Trophoblast cell (in vitro differentiated cells and primary cell): ENCODE data around the gene PDIA3.
"Not testable (repeated sequence)": the region's sequence is repeated elsewhere in the genome, so short reads cannot be mapped to it uniquely, and the experiment has no call there.

Experiments used
- DNase-seq, 2 donors: peaks; one replicate each; pipeline ENCODE4 v3.0.0-alpha.2; 2016
- H2AFZ ChIP-seq: 2 replicates; pipeline ENCODE4 v1.6.1; 2013; ENCODE audit warnings: low read length, moderate library complexity, mild to moderate bottlenecking; ENCODE audit not compliant: insufficient read depth, poor library complexity
- H2AK5ac ChIP-seq: 2 replicates; pipeline ENCODE4 v1.6.1; 2013; ENCODE audit warnings: mild to moderate bottlenecking, low read length
- H2BK120ac ChIP-seq: 2 replicates; pipeline ENCODE4 v1.6.1; 2013; ENCODE audit warnings: low read length, mild to moderate bottlenecking, moderate library complexity; ENCODE audit not compliant: insufficient read depth, poor library complexity
- H2BK12ac ChIP-seq: 2 replicates; pipeline ENCODE4 v1.6.1; 2013; ENCODE audit warnings: mild to moderate bottlenecking, low read length, moderate library complexity
- H2BK5ac ChIP-seq: 2 replicates; pipeline ENCODE4 v1.6.1; 2013; ENCODE audit warnings: low read length, low read depth, moderate library complexity, mild to moderate bottlenecking; ENCODE audit not compliant: poor library complexity
- H3K14ac ChIP-seq: 2 replicates; pipeline ENCODE4 v1.6.1; 2013; ENCODE audit warnings: mild to moderate bottlenecking, low read length
- H3K18ac ChIP-seq: 2 replicates; pipeline ENCODE4 v1.6.1; 2013; ENCODE audit warnings: mild to moderate bottlenecking, low read length
- H3K23ac ChIP-seq: 2 replicates; pipeline ENCODE4 v1.6.1; 2013; ENCODE audit warnings: low read length
- H3K27ac ChIP-seq: 2 replicates; pipeline ENCODE4 v1.5.1; 2013; ENCODE audit warnings: low read depth, mild to moderate bottlenecking, inconsistent platforms, low read length, moderate library complexity
- H3K27me3 ChIP-seq: 2 replicates; pipeline ENCODE4 v1.6.1; 2013; ENCODE audit warnings: inconsistent platforms, mild to moderate bottlenecking, low read length, moderate library complexity; ENCODE audit not compliant: insufficient read depth
- H3K36me3 ChIP-seq, 2 experiments: 1 replicate in 1 of 2; 2 replicates in 1 of 2; pipeline ENCODE4 v1.6.1; 2013; ENCODE audit warnings: low read length in 2 of 2, mild to moderate bottlenecking in 2 of 2, moderate library complexity in 1 of 2; ENCODE audit not compliant: insufficient read depth in 2 of 2, control insufficient read depth in 1 of 2
- H3K4ac ChIP-seq: 2 replicates; pipeline ENCODE4 v1.6.1; 2013; ENCODE audit warnings: low read depth, mild to moderate bottlenecking, low read length, moderate library complexity
- H3K4me1 ChIP-seq, 2 experiments: 1 replicate in 1 of 2; 2 replicates in 1 of 2; pipeline ENCODE4 v1.6.1; 2013; ENCODE audit warnings: low read length in 2 of 2, mild to moderate bottlenecking in 2 of 2, moderate library complexity in 1 of 2; ENCODE audit not compliant: insufficient read depth in 2 of 2, control insufficient read depth in 1 of 2
- H3K4me2 ChIP-seq: 2 replicates; pipeline ENCODE4 v1.6.1; 2013; ENCODE audit warnings: inconsistent platforms, mild to moderate bottlenecking, low read length, moderate library complexity
- H3K4me3 ChIP-seq: 2 replicates; pipeline ENCODE4 v1.5.1; 2013; ENCODE audit warnings: mild to moderate bottlenecking, low read depth, low read length, inconsistent platforms
- H3K79me1 ChIP-seq: one replicate; pipeline ENCODE4 v1.6.1; 2013; ENCODE audit warnings: low read length
- H3K79me2 ChIP-seq: 2 replicates; pipeline ENCODE4 v1.6.1; 2013; ENCODE audit warnings: low read length, mild to moderate bottlenecking; ENCODE audit not compliant: control insufficient read depth, insufficient read depth, poor library complexity
- H3K9ac ChIP-seq: 2 replicates; pipeline ENCODE4 v1.6.1; 2013; ENCODE audit warnings: mild to moderate bottlenecking, low read length
- H3K9me3 ChIP-seq: 2 replicates; pipeline ENCODE4 v1.6.1; 2013; ENCODE audit warnings: low read depth, mild to moderate bottlenecking, control low read depth, inconsistent platforms, low read length; ENCODE audit not compliant: insufficient read depth
- H4K12ac ChIP-seq: 2 replicates; pipeline ENCODE4 v1.6.1; 2013; ENCODE audit warnings: low read depth, mild to moderate bottlenecking, low read length, moderate library complexity
- H4K8ac ChIP-seq: 2 replicates; pipeline ENCODE4 v1.6.1; 2013; ENCODE audit warnings: low read depth, mild to moderate bottlenecking, low read length, moderate library complexity
- H4K91ac ChIP-seq: one replicate; pipeline ENCODE4 v1.6.1; 2013; ENCODE audit warnings: low read depth, mild to moderate bottlenecking, low read length, moderate library complexity
- WGBS: extraction: QIAGEN DNeasy Blood & Tissue Kit; methylation state at CpG from one replicate; pipeline ENCODE4 v1.1.7; 2013; ENCODE audit warnings: missing lambda C conversion rate; ENCODE audit not compliant: insufficient read length, insufficient coverage; ENCODE audit errors: extremely low coverage; 5-methylcytosine and 5-hydroxymethylcytosine counted together

The PDIA3 gene

DNA sequence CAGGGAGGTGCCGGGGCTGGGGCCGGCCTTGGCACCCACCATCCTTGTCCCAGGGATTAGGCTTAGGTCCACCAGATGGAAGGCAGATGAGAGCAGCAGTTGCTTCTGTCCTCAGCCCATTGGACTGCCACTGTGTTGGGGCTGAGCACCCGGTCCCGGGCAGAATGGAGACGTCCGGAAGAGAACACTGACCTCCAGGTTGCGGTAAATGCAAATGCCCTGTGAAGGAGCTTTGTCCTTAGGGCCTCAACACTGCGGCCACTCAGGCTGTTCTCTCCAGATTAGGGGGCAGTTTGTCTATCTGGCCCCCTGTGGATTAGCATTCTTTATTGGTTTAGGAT, 53.7 kb downstream of the PDIA3 start, which contains the start of gene SERINC4:
TSS of gene SERINC4 (minus strand) at position 276 of the 341 bp plus-strand sequence. CDS start at position 42, 234 bp downstream.
- Histone ChIP-seq H3K4me3 (peak within 1 kb of the TSS; percentile 91), H3K23ac (no peak within 1 kb of the TSS), H3K14ac (peak within 1 kb of the TSS; percentile 70), H3K79me2 (peaks cover 3% of the 10 kb centered on the region), H2BK120ac (peak within 1 kb of the TSS; percentile 1), H3K36me3 (peaks cover 26 to 47% of the 10 kb centered on the region in 2 experiments), H2AFZ (peak within 1 kb of the TSS; percentile 50), H4K91ac (peak within 1 kb of the TSS; percentile 73), H3K4me2 (peak within 1 kb of the TSS; percentile 71), H3K18ac (peak within 1 kb of the TSS; percentile 44), H2BK5ac (peak within 1 kb of the TSS; percentile 48), H3K27ac (peak within 1 kb of the TSS; percentile 31), H3K9ac (peak within 1 kb of the TSS; percentile 80), H3K27me3 (no peaks in the 10 kb centered on the region), H3K4me1 (peaks cover 6 to 15% of the 10 kb centered on the region in 2 experiments), H2BK12ac (peak within 1 kb of the TSS; percentile 32), H2AK5ac (peak within 1 kb of the TSS; percentile 40), H3K9me3 (peaks cover 2% of the 10 kb centered on the region), H4K8ac (peak within 1 kb of the TSS; percentile 69), H3K4ac (peak within 1 kb of the TSS; percentile 38), H3K79me1 (peaks cover 8% of the 10 kb centered on the region), H4K12ac (peak within 1 kb of the TSS; percentile 88)
- DNase-seq: no peak
- WGBS: no CpG with 5 or more reads among the region's 8 CpGs

DNA sequence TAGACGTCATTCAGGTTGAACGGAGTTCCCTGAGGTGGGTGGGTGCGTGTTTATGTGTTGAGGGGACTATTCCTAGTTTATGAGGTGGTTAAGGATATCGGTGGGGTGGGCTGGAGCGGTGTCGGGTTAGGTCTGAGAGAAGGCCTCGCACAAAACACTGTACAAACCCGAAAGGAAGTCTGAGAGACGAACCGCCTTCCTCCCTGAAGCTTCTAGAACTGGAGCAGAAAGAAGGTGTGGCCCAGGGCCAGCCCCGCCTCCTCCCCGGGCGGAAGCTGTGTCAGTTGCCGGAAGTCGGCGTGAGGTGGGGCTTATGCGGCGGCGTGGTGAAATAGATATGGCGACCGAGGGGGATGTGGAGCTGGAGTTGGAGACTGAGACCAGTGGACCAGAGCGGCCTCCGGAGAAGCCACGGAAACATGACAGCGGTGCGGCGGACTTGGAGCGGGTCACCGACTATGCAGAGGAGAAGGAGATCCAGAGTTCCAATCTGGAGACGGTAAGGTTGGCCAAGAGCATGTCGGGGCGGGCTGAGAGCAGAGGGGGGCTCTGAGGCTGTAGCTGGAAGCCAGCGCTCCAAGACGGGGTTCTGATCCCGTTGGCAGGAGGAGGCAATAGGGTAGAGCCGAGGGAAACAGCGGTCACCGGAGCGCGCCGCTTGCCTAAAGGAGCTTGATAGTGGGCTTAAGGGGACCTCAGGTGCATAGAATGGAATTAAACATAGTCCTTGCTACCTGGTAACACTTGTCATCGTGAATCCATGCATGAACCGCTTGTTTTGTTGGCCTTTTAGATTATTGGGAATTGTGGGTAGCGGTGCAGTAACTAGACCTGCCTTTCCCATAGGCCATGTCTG, 54.3 kb downstream of the PDIA3 start, which contains the start of gene HYPK:
TSS of gene HYPK (plus strand) at position 314 of the 856 bp plus-strand sequence. CDS start at position 338, 24 bp downstream.
- Histone ChIP-seq H4K91ac (peak within 1 kb of the TSS; percentile 73), H3K27me3 (no peaks in the 10 kb centered on the region), H3K9me3 (peaks cover 2% of the 10 kb centered on the region), H3K14ac (peak within 1 kb of the TSS; percentile 70), H3K36me3 (peaks cover 25 to 46% of the 10 kb centered on the region in 2 experiments), H3K9ac (peak within 1 kb of the TSS; percentile 80), H3K18ac (peak within 1 kb of the TSS; percentile 44), H4K12ac (peak within 1 kb of the TSS; percentile 88), H3K4me1 (peaks cover 6 to 9% of the 10 kb centered on the region in 2 experiments), H3K27ac (peak within 1 kb of the TSS; percentile 31), H3K4me3 (peak within 1 kb of the TSS; percentile 91), H3K4ac (peak within 1 kb of the TSS; percentile 38), H2BK12ac (peak within 1 kb of the TSS; percentile 32), H2BK120ac (peak within 1 kb of the TSS; percentile 1), H2AK5ac (peak within 1 kb of the TSS; percentile 40), H2BK5ac (peak within 1 kb of the TSS; percentile 48), H3K79me1 (peaks cover 8% of the 10 kb centered on the region), H3K4me2 (peak within 1 kb of the TSS; percentile 71), H3K79me2 (peaks cover 3% of the 10 kb centered on the region), H4K8ac (peak within 1 kb of the TSS; percentile 69), H3K23ac (no peak within 1 kb of the TSS), H2AFZ (peak within 1 kb of the TSS; percentile 50)
- WGBS: no CpG with 5 or more reads among the region's 44 CpGs
- DNase-seq: peak; percentile 86 to 87

DNA sequence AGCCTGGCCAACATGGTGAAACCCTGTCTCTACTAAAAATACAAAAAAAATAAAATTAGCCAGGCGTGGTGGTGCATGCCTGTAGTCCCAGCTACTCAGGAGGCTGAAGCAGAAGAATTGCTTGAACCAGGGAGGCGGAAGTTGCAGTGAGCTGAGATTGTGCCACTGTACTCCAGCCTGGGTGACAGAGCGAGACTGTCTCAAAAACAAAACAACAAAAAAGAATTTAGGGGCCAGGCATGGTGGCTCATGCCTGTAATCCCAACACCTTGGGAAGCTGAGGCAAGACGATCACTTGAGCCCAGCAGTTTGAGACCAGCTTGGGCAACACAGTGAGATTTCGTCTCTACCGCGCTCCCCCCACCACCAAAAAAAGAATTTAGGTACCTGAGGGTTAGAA, 56.4 kb downstream of the PDIA3 start:
- H4K91ac ChIP-seq: not testable (repeated sequence)
- no CpG with 5 or more reads among the region's 7 CpGs for WGBS

DNA sequence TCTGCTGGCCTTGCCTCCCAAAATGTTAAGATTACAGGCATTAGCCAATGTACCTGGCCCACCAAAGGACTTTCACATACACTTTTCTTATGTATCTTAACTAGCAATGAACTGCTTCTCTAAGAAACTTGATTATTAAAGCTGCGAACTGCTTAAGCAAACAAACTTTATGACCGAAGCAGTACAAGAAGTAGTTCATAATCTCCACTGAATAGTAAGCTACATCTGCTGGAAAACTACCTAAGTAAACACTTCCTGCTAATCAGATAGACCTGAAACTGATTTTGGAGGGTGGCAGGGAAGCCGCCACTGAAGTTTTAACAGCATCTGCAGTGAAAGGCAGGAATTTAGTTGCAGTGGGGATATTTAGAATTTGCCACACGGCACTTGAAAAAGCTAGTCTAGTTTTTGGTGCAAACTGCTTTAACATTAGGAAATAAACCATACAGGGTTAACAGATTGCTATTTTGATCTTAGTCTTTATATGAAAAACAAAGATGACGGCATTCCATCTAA, 62.3 kb downstream of the PDIA3 start:
- H3K4me1 ChIP-seq: no peaks in the 10 kb centered on the region
- no peak overlapping the region for H3K18ac ChIP-seq
- H3K36me3 ChIP-seq: peaks cover 48 to 68% of the 10 kb centered on the region in 2 experiments
- H3K4me3 ChIP-seq: no peak overlapping the region
- H2AK5ac ChIP-seq: no peak overlapping the region
- no peak overlapping the region for H4K8ac ChIP-seq
- no peaks in the 10 kb centered on the region for H3K79me1 ChIP-seq
- no peak overlapping the region for H3K4me2 ChIP-seq
- H2AFZ ChIP-seq: no peak overlapping the region
- H3K23ac ChIP-seq: no peak overlapping the region
- no peak overlapping the region for H2BK12ac ChIP-seq
- no peaks in the 10 kb centered on the region for H3K79me2 ChIP-seq
- no peak overlapping the region for H2BK120ac ChIP-seq
- no peak overlapping the region for H3K27ac ChIP-seq
- WGBS: no CpG with 5 or more reads among the region's 5 CpGs
- H2BK5ac ChIP-seq: no peak overlapping the region
- H4K12ac ChIP-seq: no peak overlapping the region
- H3K14ac ChIP-seq: no peak overlapping the region
- no peak overlapping the region for H4K91ac ChIP-seq
- H3K27me3 ChIP-seq: no peaks in the 10 kb centered on the region
- H3K4ac ChIP-seq: no peak overlapping the region
- DNase-seq: no peak
- no peaks in the 10 kb centered on the region for H3K9me3 ChIP-seq
- no peak overlapping the region for H3K9ac ChIP-seq

More for the DNA sequence above, 56.4 kb downstream of the PDIA3 start:
- H3K79me1 ChIP-seq, H2AK5ac ChIP-seq, H3K79me2 ChIP-seq, H2BK5ac ChIP-seq, H3K18ac ChIP-seq, H3K4ac ChIP-seq, H3K27me3 ChIP-seq, H3K27ac ChIP-seq, H2AFZ ChIP-seq, H3K14ac ChIP-seq, DNase-seq, H2BK12ac ChIP-seq, H3K9me3 ChIP-seq, H3K9ac ChIP-seq, H4K12ac ChIP-seq, H2BK120ac ChIP-seq, H3K4me1 ChIP-seq, H4K8ac ChIP-seq, H3K4me3 ChIP-seq, H3K4me2 ChIP-seq, H3K23ac ChIP-seq: not testable (repeated sequence)
- H3K36me3 ChIP-seq: peaks cover 34 to 52% of the 10 kb centered on the region in 2 experiments
